Mononuclear cell (primary cell): Measurements from ENCODE around the gene FAM170B. TPM values are rescaled to one million over a fixed set of nuclear protein-coding genes. Genes with fewer than 3 reads are reported as not detected.

ENCODE experiments used
- H3K27me3 ChIP-seq: 2 replicates; pipeline ENCODE4 v1.6.0; 2011; ENCODE audit warnings: low read length, control low read depth; ENCODE audit not compliant: insufficient read depth
- H3K4me1 ChIP-seq: 2 replicates; pipeline ENCODE4 v1.5.1; 2011; ENCODE audit warnings: mild to moderate bottlenecking, low read length, control low read depth; ENCODE audit not compliant: insufficient read depth
- H3K4me3 ChIP-seq: 2 replicates; pipeline ENCODE4 v1.5.1; 2011; ENCODE audit warnings: mild to moderate bottlenecking, low read length, moderate library complexity
- H3K9me3 ChIP-seq: 2 replicates; pipeline ENCODE4 v1.5.1; 2011; ENCODE audit warnings: low read depth, mild to moderate bottlenecking, control low read depth, low read length
- total RNA-seq: library from RNA; depleted of rRNA; stranded (reverse); fragments of >200 nt; gene quantifications from one replicate; pipeline ENCODE4 v1.2.3, GENCODE V29; 2012

The FAM170B gene
- total RNA-seq, 1 donor, result not detected

DNA sequence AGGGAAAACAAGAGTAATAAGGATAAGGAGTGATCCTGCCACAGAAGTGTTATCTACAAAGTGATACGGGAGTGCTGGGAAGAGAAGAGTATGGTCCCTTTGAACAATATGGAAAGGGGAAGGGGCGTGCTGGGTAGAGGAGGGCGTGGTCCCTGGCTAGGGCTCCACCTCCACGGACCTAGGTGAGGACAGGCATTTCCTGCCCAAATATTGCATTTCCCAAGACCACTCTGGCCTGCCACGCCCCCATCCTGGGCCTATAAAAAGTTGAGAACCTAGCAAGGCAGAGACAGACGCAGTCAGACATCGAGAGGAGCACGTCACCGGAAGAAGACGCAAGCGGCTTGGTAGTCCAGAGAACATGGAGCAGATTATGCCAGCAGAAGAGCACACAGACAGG is 41.3 kb downstream of the FAM170B start:
- Histone ChIP-seq H3K9me3 (no peaks in the 10 kb centered on the region), H3K4me3 (no peak overlapping the region), H3K27me3 (no peaks in the 10 kb centered on the region), H3K4me1 (no peaks in the 10 kb centered on the region)

- Histone ChIP-seq H3K9me3 (peaks cover 8% of the 10 kb centered on the region), H3K27me3 (no peaks in the 10 kb centered on the region), H3K4me1 (no peaks in the 10 kb centered on the region), H3K4me3 (no peak overlapping the region)
Measured at GRCh38 chr10:49091450-49092210, 42.2 kb downstream of the FAM170B start.

DNA sequence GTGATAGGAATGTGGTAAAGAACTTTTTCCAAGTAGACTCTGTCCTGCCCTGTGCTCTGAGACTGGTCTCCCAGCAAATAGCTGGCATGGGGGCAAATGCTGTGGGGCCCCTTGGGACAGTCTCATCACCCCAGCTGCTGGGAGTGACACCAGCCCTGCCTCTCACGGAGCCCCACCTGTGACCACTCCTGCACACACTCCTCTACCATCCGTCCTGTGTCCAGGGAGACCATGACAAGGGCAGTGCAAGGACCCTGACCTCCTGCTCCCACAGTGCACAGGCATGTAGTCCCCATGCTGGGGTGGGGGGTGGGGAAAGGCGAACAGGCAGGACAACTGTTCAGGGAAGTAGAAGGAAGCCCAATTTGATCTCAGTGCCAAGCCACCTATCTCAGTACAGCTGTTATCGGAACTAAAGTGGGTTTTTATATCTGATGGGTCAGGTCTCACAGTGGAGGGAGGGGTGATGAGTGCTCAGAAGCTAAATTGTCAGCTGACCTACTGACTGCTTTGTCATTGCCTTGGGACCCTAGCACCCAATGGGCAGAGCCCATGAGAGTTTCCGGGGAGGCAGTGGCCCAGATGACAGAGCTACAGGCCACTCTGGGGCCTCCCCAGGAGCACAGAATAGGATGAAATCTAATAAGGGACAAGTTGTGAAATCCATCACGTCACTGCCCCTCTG is 43.0 kb downstream of the FAM170B start:
- Histone ChIP-seq H3K9me3 (peaks cover 15% of the 10 kb centered on the region), H3K4me1 (no peaks in the 10 kb centered on the region), H3K27me3 (no peaks in the 10 kb centered on the region), H3K4me3 (no peak overlapping the region)

DNA sequence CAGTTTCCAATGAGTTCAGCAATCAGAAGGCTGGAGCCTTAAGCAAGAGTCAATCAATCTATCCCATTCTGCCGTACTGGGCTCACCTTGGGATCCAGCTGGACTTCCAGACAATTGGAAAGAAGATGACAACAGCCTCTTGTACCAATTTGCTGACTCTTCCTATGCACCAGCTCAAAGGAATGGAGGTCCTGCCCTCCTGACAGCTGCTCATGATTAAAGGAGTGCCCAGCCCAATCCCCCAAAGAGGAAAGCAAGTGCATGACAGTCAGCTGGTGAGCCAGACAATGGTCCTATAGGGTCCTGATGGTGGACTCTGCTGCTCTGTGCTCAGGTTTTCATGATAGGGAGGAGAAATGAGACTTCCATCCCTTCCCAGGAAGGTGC is 43.6 kb downstream of the FAM170B start:
- no peaks in the 10 kb centered on the region for H3K27me3 ChIP-seq
- H3K4me3 ChIP-seq, result no peak overlapping the region
- H3K9me3 ChIP-seq, result peaks cover 15% of the 10 kb centered on the region
- H3K4me1 ChIP-seq, result no peaks in the 10 kb centered on the region

GRCh38 chr10:49089557-49090188 is 44.1 kb downstream of the FAM170B start:
- H3K4me3 ChIP-seq, result no peak overlapping the region
- H3K9me3 ChIP-seq, result peaks cover 15% of the 10 kb centered on the region

DNA sequence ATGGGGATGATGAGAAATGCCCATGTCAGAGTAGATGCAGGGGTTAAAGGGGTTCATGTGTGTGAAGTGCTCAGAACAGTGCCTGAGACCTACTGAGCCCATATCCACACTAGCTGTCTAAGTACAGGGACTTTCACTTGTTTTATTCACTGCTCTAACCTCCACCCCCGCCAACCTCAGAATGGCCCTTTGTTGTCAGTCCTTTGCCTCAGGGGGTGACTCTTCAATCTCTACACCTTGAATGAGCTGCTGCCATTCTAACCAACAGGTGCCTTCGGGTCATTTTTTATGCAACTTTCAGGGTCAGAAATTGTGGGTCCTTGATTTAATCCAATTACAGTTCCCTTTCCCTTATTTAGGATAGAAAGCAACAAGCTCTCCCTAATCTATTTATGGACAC is 44.7 kb downstream of the FAM170B start:
- Histone ChIP-seq H3K4me3 (no peak overlapping the region), H3K4me1 (no peaks in the 10 kb centered on the region), H3K27me3 (no peaks in the 10 kb centered on the region), H3K9me3 (peaks cover 15% of the 10 kb centered on the region)

More at GRCh38 chr10:49089557-49090188, 44.1 kb downstream of the FAM170B start:
- Histone ChIP-seq H3K4me1 (no peaks in the 10 kb centered on the region), H3K27me3 (no peaks in the 10 kb centered on the region)

DNA sequence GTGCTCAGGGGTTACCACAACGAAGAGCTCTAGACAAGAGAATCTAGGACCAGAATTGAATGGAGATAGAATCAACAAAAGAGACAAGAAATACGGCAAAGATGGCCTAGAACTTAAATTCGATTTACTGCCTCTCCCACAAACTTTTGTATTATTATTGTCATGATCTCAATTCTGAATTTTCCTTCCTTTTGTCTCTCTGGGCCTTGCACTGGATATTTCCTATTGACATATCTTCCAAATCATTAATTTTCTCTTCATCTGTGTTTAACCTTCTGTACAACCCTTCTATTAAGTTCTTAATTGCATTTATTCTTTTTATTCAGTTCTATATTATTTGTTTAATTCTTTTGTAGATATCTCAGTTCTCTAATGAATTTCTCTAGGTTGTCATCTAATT is 46.9 kb downstream of the FAM170B start:
- Histone ChIP-seq H3K27me3 (no peaks in the 10 kb centered on the region), H3K9me3 (peaks cover 15% of the 10 kb centered on the region), H3K4me3 (no peak overlapping the region), H3K4me1 (no peaks in the 10 kb centered on the region)

DNA sequence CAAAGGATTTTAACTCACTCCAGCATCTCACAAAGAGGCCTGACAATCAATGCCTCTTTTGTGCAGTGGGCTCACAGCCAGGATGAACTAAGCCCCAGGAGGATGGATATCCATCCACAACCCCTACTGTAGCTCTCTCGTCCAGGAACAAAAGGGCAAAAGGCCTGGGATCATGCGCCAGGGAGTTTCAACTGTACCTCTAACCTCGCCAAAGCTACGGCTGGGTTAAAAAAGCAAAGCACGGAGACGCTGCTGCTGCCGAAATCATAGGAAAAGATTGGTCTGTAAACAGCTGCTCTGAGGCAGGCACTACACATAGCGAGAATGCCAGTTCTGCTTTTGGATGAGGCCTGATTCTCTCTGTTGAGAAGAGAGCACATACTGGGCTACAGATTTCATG is 50.6 kb downstream of the FAM170B start:
- Histone ChIP-seq H3K27me3 (no peaks in the 10 kb centered on the region), H3K4me1 (no peaks in the 10 kb centered on the region), H3K9me3 (peaks cover 15% of the 10 kb centered on the region)

GRCh38 chr10:49082766-49083165 is 51.1 kb downstream of the FAM170B start:
- Histone ChIP-seq H3K9me3 (peaks cover 15% of the 10 kb centered on the region), H3K4me3 (no peak overlapping the region), H3K27me3 (no peaks in the 10 kb centered on the region), H3K4me1 (no peaks in the 10 kb centered on the region)

More for the DNA sequence above, 50.6 kb downstream of the FAM170B start:
- H3K4me3 ChIP-seq, result no peak overlapping the region

GRCh38 chr10:49081547-49082275 is 52.1 kb downstream of the FAM170B start:
- Histone ChIP-seq H3K4me1 (no peaks in the 10 kb centered on the region), H3K4me3 (no peak overlapping the region), H3K27me3 (no peaks in the 10 kb centered on the region), H3K9me3 (peaks cover 8% of the 10 kb centered on the region)

Other genes starting within 250 kb of the FAM170B start
- not detected for gene LRRC18, start 194.2 kb downstream of the FAM170B start, total RNA-seq
- gene VSTM4, start 18.5 kb downstream of the FAM170B start, total RNA-seq, result 0.10 TPM
- gene TMEM273, start 54.4 kb upstream of the FAM170B start, total RNA-seq, result 3.5 TPM
- not detected for gene C10orf71, start 165.1 kb upstream of the FAM170B start, total RNA-seq